Measurements from ENCODE around the gene CSNK1G1. TPM values are rescaled to one million over a fixed set of nuclear protein-coding genes. Genes with fewer than 3 reads are reported as not detected.

The CSNK1G1 gene
- total and polyA plus RNA-seq, 2 of the 8 experiments (the other 6 are each of a cell fraction or from before 2014, with no cell fraction given) = 6.0 to 12.9 TPM

DNA sequence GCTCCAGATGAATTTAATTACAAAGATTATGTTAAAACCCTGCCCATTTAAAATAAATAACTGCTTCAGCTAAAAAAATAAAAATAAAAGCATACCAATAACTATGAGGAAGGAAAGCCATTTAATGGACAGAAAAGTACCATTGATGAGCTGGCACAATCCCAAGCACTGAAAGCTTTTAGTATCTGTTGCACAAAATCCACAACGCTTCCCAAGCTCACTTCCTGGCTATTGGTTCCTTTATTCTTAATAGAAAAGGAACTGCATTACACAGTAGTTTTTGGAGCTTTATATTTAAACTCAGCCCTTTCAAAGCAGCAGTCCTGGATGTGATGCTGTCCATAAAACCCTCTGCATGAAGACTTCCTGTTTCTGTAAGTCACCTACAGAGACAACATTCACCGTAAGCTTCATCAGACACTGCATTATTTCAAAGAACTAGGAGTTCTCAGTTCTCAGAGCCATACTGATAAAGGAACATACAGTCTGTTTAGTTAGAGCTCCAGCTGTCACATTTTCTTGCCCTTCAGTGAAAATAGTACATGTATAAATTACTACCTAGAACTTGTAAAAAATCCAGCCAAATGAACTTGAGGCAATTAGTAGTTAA, 81.5 kb downstream of the CSNK1G1 start:
- ChIA-PET POLR2A (ENCODE audit: partially characterized antibody) (no interaction called here), CTCF (ENCODE audit: partially characterized antibody) (interaction anchor here (0.6 to 1.5 kb wide), 4 partner anchors 22 to 413 kb away, joined by 3 to 5 read pairs (median 3); no protein-coding TSS in a partner anchor)
- Histone ChIP-seq H2AFZ (ENCODE audit: low read length) (no peak overlapping the region), H3K79me1 (ENCODE audit: low read depth, low read length) (no peaks in the 10 kb centered on the region), H2AK5ac (ENCODE audit: low read depth, low read length) (no peak overlapping the region), H3K27me3 (replicated peaks in 1 of 4; ENCODE audit: control insufficient read depth in 3 of 4, extremely low read depth in 1 of 4, insufficient read depth in 3 of 4, low read length in 3 of 4) (no peaks in the 10 kb centered on the region), H4K20me1 (replicated peaks in 1 of 2; ENCODE audit: control insufficient read depth in 1 of 2, insufficient read depth in 2 of 2, low read length in 2 of 2) (no peaks in the 10 kb centered on the region), H3K9ac (replicated peaks in 1 of 4; ENCODE audit: extremely low read depth in 1 of 4, low read depth in 3 of 4, low read length in 3 of 4) (no peak overlapping the region), H4K8ac (ENCODE audit: extremely low read depth, insufficient read depth, low read length) (no peak overlapping the region), H3K36me3 (ENCODE audit: control insufficient read depth in 2 of 4, insufficient read depth in 4 of 4, low read length in 3 of 4) (no peaks in the 10 kb centered on the region), H2BK5ac (ENCODE audit: low read depth, low read length) (no peak overlapping the region), H3K9me3 (ENCODE audit: insufficient read depth in 2 of 2, low read depth in 1 of 2, low read length in 1 of 2) (no peaks in the 10 kb centered on the region), H3K23ac (ENCODE audit: insufficient read length) (no peak overlapping the region), H2BK20ac (ENCODE audit: low read length) (no peak overlapping the region), H2BK12ac (ENCODE audit: low read depth, low read length) (no peak overlapping the region), H3K27ac (ENCODE audit: low read depth, low read length) (no peak overlapping the region), H3K4me1 (replicated peaks in 1 of 4; ENCODE audit: control insufficient read depth in 3 of 4, insufficient read depth in 4 of 4, low read length in 3 of 4) (no peaks in the 10 kb centered on the region), H3K56ac (replicated peaks; ENCODE audit: insufficient read length, low read depth, low read length) (no peak overlapping the region), H2BK120ac (replicated peaks; ENCODE audit: low read depth, low read length) (no peak overlapping the region), H3K4ac (replicated peaks; ENCODE audit: insufficient read length, low read depth, low read length) (no peak overlapping the region), H3K79me2 (ENCODE audit: control insufficient read depth in 1 of 2, insufficient read depth in 2 of 2, low read length in 2 of 2) (no peaks in the 10 kb centered on the region; a peak in 1 of 4 replicates), H4K91ac (replicated peaks; ENCODE audit: insufficient read length, low read length) (no peak overlapping the region), H2BK15ac (ENCODE audit: low read length) (no peak overlapping the region), H3K23me2 (ENCODE audit: low read depth, low read length) (no peaks in the 10 kb centered on the region), H3K4me2 (ENCODE audit: insufficient read depth in 1 of 2, low read depth in 2 of 2, low read length in 2 of 2) (no peak overlapping the region), H3K4me3 (ENCODE audit: extremely low read depth in 1 of 4, insufficient read depth in 2 of 4, low read depth in 3 of 4, low read length in 4 of 4) (no peak overlapping the region), H3K14ac (ENCODE audit: insufficient read length) (no peak overlapping the region), H4K5ac (ENCODE audit: insufficient read length, low read depth, low read length) (no peak overlapping the region), H3K18ac (ENCODE audit: extremely low read depth, low read length) (no peak overlapping the region)
- no peak for DNase-seq (ENCODE audit: low read depth in 1 of 2, low spot score in 2 of 2)
- FAIRE-seq = no peak
- WGBS, 2 experiments (ENCODE audit: extremely low coverage in 1 of 2, insufficient coverage in 1 of 2, insufficient read length in 1 of 2, insufficient replicate concordance in 2 of 2, low coverage in 1 of 2, low lambda C conversion rate in 2 of 2, missing lambda C conversion rate in 1 of 2) = 96% methylated on average over 2 of the region's 2 CpGs; no CpG with 5 or more reads in 1 of the 2 experiments
- no peak for TF ChIP-seq CHD1 (IDR thresholded peaks at IDR 0.05; ENCODE audit: low read depth, low read length)
- no peak for TF ChIP-seq BRCA1 (IDR thresholded peaks at IDR 0.05; ENCODE audit: low read depth, low read length)
- no peak for TF ChIP-seq PHF8 (conservative IDR thresholded peaks at IDR 0.05; ENCODE audit: low read depth, low read length)
- no peak for TF ChIP-seq CEBPB (IDR thresholded peaks at IDR 0.05; ENCODE audit: low read depth, low read length)
- TF ChIP-seq KDM5A (IDR thresholded peaks at IDR 0.05; ENCODE audit: low read length) = no peak
- TF ChIP-seq HDAC2 (IDR thresholded peaks at IDR 0.05; ENCODE audit: borderline replicate concordance in 1 of 2, low read depth in 2 of 2, low read length in 2 of 2) = no peak
- no peak for TF ChIP-seq CTBP2 (IDR thresholded peaks at IDR 0.05; ENCODE audit: borderline replicate concordance, insufficient read depth, insufficient read length, low read length)
- TF ChIP-seq CREB1 (IDR thresholded peaks at IDR 0.05) = no peak
